ENCODE data around the gene C15orf40. TPM values are rescaled to one million over a fixed set of nuclear protein-coding genes. Genes with fewer than 3 reads are reported as not detected.

The C15orf40 gene
- total RNA-seq, 4 donors from 2014 or later, result 5.9 to 14.6 (median 9.5) TPM

DNA sequence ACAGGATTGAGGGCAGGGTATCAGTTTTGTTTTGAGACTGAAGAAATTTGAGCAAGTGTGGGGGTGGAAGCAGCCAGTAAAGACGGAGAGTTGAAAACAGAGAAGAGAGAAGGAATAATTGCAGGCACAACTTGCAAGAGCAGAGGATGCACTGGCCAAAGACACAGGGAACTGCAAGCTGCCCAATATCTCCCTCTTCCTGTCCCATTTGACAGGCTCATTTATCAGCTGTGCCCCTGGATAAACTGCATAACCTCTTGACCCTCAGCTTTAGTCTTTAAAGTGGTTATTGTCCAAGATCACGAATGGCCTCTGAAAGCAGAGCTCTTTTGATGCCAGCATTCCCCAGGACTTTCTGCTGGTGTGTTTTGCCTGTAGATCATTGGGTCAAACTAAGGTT is 30.5 kb downstream of the C15orf40 start:
- no peaks in the 10 kb centered on the region for H3K36me3 ChIP-seq
- no peak overlapping the region for H3K4me3 ChIP-seq
- ATAC-seq (no peak), DNase-seq (no peak)
- TF ChIP-seq POLR2A (IDR thresholded peaks at IDR 0.05), result no peak
- TF ChIP-seq, protein P1, sequence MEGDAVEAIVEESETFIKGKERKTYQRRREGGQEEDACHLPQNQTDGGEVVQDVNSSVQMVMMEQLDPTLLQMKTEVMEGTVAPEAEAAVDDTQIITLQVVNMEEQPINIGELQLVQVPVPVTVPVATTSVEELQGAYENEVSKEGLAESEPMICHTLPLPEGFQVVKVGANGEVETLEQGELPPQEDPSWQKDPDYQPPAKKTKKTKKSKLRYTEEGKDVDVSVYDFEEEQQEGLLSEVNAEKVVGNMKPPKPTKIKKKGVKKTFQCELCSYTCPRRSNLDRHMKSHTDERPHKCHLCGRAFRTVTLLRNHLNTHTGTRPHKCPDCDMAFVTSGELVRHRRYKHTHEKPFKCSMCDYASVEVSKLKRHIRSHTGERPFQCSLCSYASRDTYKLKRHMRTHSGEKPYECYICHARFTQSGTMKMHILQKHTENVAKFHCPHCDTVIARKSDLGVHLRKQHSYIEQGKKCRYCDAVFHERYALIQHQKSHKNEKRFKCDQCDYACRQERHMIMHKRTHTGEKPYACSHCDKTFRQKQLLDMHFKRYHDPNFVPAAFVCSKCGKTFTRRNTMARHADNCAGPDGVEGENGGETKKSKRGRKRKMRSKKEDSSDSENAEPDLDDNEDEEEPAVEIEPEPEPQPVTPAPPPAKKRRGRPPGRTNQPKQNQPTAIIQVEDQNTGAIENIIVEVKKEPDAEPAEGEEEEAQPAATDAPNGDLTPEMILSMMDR (IDR thresholded peaks at IDR 0.05 in 4 of 5, conservative IDR thresholded peaks at IDR 0.05 in 1 of 5), result no peak
- H3K27me3 ChIP-seq, result no peaks in the 10 kb centered on the region
- H3K4me1 ChIP-seq, result peaks cover 4 to 8% of the 10 kb centered on the region in 2 donors
- no peak overlapping the region for H3K27ac ChIP-seq
- intact Hi-C loops (cut with DNase I; ENCODE audit: low total_unique reads), result no loop called here
- in situ Hi-C loops (cut with MboI; ENCODE audit: low sequenced_read_pairs in 4 of 4), result no loop called here
- no peaks in the 10 kb centered on the region for H3K9me3 ChIP-seq

DNA sequence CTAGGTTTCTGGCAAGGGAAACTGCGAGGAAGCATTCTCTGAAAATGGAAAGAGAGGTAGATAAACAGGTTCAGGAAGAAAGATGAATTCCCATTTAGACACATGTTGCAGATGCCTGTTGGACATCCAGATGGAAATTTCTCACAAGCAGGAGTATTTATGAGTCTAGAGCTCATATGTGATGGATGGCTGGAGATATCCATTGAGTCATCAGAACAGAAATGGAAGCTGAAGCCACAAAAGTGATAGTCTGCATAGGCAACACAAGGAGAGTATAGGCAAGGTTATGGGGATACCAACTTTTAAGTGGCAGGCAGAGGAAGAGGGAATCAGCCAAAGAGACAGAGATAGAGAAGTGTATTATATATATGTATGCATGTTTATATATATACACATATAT is 31.7 kb downstream of the C15orf40 start:
- no peak for DNase-seq
- in situ Hi-C loops (cut with MboI; ENCODE audit: low sequenced_read_pairs in 4 of 4) (loop anchor here in 1 of 4 donors (10.0 kb wide), 1 partner anchor 115 kb away; no protein-coding TSS in a partner anchor), intact Hi-C loops (cut with DNase I; ENCODE audit: low total_unique reads) (no loop called here)
- Histone ChIP-seq H3K4me3 (no peak overlapping the region), H3K4me1 (no peaks in the 10 kb centered on the region), H3K9me3 (no peaks in the 10 kb centered on the region), H3K27ac (no peak overlapping the region), H3K27me3 (no peaks in the 10 kb centered on the region), H3K36me3 (no peaks in the 10 kb centered on the region)
- no peak for TF ChIP-seq POLR2A (IDR thresholded peaks at IDR 0.05)
- TF ChIP-seq, protein P1 (IDR thresholded peaks at IDR 0.05 in 4 of 5, conservative IDR thresholded peaks at IDR 0.05 in 1 of 5), result no peak
- ATAC-seq, result no peak

DNA sequence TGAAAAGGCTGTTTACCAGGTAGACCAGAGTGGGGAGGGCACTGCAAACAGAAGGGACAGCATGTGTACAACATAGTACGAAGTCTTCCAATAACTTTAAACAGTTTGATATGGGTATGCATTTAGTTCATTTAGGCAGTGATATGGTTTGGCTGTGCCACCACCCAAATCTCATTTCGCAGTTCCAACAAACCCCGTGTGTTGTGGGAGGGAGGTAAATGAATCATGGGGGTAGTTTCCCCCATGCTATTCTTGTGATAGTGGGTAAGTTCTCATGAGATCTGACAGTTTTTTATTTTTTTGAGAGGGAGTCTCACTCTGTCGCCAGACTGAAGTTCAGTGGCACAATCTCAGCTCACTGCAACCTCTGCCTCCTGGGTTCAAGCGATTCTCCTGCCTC is 33.0 kb downstream of the C15orf40 start:
- no peaks in the 10 kb centered on the region for H3K27me3 ChIP-seq
- ATAC-seq (no peak), DNase-seq (no peak)
- in situ Hi-C loops (cut with MboI; ENCODE audit: low sequenced_read_pairs in 4 of 4), result loop anchor here in 1 of 4 donors (10.0 kb wide), 1 partner anchor 114 kb away; no protein-coding TSS in a partner anchor
- intact Hi-C loops (cut with DNase I; ENCODE audit: low total_unique reads), result no loop called here
- TF ChIP-seq, protein P1 (IDR thresholded peaks at IDR 0.05 in 4 of 5, conservative IDR thresholded peaks at IDR 0.05 in 1 of 5), result no peak
- no peak for TF ChIP-seq POLR2A (IDR thresholded peaks at IDR 0.05)
- no peak overlapping the region for H3K27ac ChIP-seq
- no peaks in the 10 kb centered on the region for H3K9me3 ChIP-seq
- H3K36me3 ChIP-seq, result no peaks in the 10 kb centered on the region
- H3K4me3 ChIP-seq, result no peak overlapping the region
- no peaks in the 10 kb centered on the region for H3K4me1 ChIP-seq

DNA sequence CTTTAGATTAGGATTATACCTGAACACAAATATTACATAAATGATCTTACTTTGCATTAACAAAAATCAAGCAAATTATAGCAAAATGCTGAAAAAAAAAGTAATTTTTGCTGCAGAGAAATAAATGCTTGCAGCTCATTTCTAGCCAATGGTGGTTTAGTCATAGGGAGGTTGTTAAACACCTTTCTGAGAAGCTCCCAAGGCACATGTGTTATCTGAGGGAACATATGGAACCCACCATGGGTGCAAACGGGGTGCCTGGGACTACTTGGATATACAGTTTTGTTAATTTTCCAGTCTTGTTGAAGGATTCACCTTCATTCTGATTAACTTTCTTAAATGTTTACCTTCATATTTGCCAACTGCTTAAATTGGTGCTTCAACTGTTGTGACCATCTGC is 34.4 kb downstream of the C15orf40 start:
- DNase-seq (no peak), ATAC-seq (no peak)
- TF ChIP-seq, protein P1 (IDR thresholded peaks at IDR 0.05 in 4 of 5, conservative IDR thresholded peaks at IDR 0.05 in 1 of 5), result no peak
- no peak for TF ChIP-seq POLR2A (IDR thresholded peaks at IDR 0.05)
- Histone ChIP-seq H3K4me3 (no peak overlapping the region), H3K4me1 (peaks cover 1 to 2% of the 10 kb centered on the region in 2 donors), H3K9me3 (no peaks in the 10 kb centered on the region), H3K27ac (no peak overlapping the region), H3K27me3 (no peaks in the 10 kb centered on the region), H3K36me3 (no peaks in the 10 kb centered on the region)
- in situ Hi-C loops (cut with MboI; ENCODE audit: low sequenced_read_pairs in 4 of 4) (loop anchor here in 1 of 4 donors (10.0 kb wide), 1 partner anchor 112 kb away; no protein-coding TSS in a partner anchor), intact Hi-C loops (cut with DNase I; ENCODE audit: low total_unique reads) (no loop called here)

DNA sequence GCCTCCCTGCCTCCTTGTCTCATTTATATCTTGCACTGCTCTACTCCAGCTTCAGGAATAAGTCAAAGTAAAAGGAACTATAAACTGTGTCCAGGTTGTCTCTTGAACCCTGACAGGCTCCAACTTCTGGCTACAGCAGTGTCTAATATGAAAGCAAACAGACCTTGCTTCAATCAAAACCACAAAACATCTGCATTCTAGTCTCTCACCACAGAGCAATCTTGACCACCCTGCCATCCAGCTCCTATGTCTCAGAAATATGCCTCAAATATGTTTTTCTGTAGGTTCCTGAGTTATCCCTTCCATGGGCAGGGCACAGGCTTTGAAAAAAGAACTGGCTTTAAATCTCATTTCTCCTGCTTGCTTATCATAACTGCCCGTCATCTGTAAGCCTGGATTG is 38.4 kb downstream of the C15orf40 start:
- Histone ChIP-seq H3K36me3 (no peaks in the 10 kb centered on the region), H3K27ac (no peak overlapping the region), H3K4me3 (no peak overlapping the region), H3K4me1 (peaks cover 30 to 31% of the 10 kb centered on the region in 2 donors), H3K9me3 (no peaks in the 10 kb centered on the region), H3K27me3 (no peaks in the 10 kb centered on the region)
- no peak for TF ChIP-seq POLR2A (IDR thresholded peaks at IDR 0.05)
- TF ChIP-seq, protein P1 (IDR thresholded peaks at IDR 0.05 in 4 of 5, conservative IDR thresholded peaks at IDR 0.05 in 1 of 5), result no peak
- ATAC-seq, result no peak
- intact Hi-C loops (cut with DNase I; ENCODE audit: low total_unique reads), result loop anchor here (5.0 kb wide), 1 partner anchor 211 kb away; no protein-coding TSS in a partner anchor
- DNase-seq, result no peak
- in situ Hi-C loops (cut with MboI; ENCODE audit: low sequenced_read_pairs in 4 of 4), result loop anchor here in 1 of 4 donors (10.0 kb wide), 1 partner anchor 108 kb away; no protein-coding TSS in a partner anchor
